GM10248 (cell line): Measurements from ENCODE around the gene RASA1.
"Not testable (repeated sequence)": the region's sequence is repeated elsewhere in the genome, so short reads cannot be mapped to it uniquely, and the experiment has no call there.

Experiments used
- CTCF ChIA-PET: fragments of 300-600 bp; sonication (Branson Sonifier 250); formaldehyde crosslinking; extraction: SDS; loops from one replicate; lab custom pipeline; 2021; ENCODE audit warnings: antibody characterized with exemption; lab: Yijun Ruan, JAX
- POLR2A ChIA-PET: fragments of 350-650 bp; sonication (Branson Sonifier 250); formaldehyde crosslinking; extraction: SDS; loops from one replicate; lab custom pipeline; 2020; ENCODE audit warnings: antibody characterized with exemption; lab: Yijun Ruan, JAX
- DNase-seq: peaks from one replicate; pipeline ENCODE4 v3.0.0; 2012; ENCODE audit errors: extremely low spot score
- TF ChIP-seq, protein P1 (sequence below): IDR thresholded peaks from 2 replicates; pipeline ENCODE4 v1.5.1; 2012; ENCODE audit warnings: mild to moderate bottlenecking, low read depth; ENCODE audit errors: extremely low read depth, missing control alignments, control extremely low read depth

Gene RASA1

DNA sequence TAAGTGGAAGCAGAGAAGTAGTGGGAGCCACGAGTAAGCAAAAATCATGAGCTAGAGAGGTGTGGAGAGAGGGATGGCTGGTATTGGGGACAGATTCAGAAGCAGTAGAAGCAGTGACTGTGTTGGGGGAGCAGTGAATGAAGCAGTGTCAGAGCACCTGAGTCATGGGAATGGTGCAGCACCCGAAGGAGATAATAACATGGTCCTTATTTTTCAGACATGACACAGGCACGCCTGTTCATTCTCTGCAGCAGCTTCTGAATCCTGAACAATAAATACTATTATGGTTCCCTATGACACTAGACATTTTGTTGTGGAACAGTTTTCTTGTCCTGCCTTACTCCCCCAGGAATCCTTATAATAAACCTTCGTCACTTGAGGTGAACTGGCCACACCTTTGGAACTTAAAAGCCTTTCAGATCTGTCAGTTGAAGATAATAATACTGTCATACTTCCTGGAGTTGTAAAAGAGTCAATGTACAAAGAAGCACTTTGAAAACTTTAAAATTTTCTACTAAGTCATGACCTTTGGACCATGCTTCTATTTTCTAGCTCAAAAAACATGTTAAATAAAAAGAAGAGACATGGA lies 7.0 kb upstream of the RASA1 start:
- CTCF ChIA-PET: interaction anchor here (0.8 to 1.4 kb wide), 2 partner anchors 29 to 35 kb away, joined by 3 read pairs; no protein-coding TSS in a partner anchor
- TF ChIP-seq, protein P1, sequence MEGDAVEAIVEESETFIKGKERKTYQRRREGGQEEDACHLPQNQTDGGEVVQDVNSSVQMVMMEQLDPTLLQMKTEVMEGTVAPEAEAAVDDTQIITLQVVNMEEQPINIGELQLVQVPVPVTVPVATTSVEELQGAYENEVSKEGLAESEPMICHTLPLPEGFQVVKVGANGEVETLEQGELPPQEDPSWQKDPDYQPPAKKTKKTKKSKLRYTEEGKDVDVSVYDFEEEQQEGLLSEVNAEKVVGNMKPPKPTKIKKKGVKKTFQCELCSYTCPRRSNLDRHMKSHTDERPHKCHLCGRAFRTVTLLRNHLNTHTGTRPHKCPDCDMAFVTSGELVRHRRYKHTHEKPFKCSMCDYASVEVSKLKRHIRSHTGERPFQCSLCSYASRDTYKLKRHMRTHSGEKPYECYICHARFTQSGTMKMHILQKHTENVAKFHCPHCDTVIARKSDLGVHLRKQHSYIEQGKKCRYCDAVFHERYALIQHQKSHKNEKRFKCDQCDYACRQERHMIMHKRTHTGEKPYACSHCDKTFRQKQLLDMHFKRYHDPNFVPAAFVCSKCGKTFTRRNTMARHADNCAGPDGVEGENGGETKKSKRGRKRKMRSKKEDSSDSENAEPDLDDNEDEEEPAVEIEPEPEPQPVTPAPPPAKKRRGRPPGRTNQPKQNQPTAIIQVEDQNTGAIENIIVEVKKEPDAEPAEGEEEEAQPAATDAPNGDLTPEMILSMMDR: no peak
- DNase-seq: no peak
- POLR2A ChIA-PET: no interaction called here

- ChIA-PET POLR2A (no interaction called here), CTCF (no interaction called here)
- TF ChIP-seq, protein P1: no peak
- no peak for DNase-seq
Measured at GRCh38 chr5:87263498-87263897, 4.2 kb upstream of the RASA1 start.

GRCh38 chr5:87266914-87267573 lies 639 bp upstream of the RASA1 start:
- ChIA-PET CTCF (interaction anchor here (1.3 to 1.5 kb wide), 2 partner anchors 9 to 18 kb away, joined by 3 read pairs; no protein-coding TSS in a partner anchor), POLR2A (no interaction called here)
- no peak for DNase-seq
- TF ChIP-seq, protein P1: no peak

DNA sequence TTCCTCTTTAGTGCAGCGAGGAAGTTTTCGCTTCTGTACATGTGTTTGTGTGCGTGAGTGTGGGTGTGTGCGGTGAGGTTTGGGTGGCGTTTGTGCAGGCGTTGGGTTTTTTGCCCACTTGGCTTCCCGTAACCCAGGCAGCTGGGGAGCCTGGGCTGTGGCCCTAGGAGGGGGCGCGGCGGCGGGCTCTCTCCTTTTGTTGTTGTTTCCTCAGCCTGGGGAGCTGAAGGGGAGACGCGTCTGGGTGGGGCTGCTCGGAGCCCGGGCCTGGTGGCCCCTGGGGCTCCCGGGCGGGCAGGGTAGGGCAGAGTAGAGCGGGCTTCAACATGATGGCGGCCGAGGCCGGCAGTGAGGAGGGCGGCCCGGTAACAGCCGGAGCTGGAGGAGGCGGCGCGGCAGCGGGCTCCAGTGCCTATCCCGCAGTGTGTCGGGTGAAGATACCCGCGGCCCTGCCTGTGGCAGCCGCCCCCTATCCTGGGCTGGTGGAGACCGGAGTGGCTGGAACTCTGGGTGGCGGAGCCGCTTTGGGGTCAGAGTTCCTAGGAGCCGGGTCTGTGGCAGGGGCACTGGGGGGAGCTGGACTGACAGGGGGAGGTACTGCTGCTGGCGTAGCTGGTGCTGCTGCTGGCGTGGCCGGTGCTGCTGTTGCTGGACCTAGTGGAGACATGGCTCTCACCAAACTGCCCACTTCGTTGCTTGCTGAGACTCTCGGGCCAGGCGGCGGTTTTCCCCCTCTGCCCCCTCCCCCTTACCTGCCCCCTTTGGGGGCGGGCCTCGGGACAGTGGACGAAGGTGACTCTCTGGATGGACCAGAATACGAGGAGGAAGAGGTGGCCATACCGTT lies 665 bp downstream of the RASA1 start:
- peak; percentile 68 for DNase-seq
- ChIA-PET CTCF (interaction anchor here (0.6 to 1.7 kb wide), 6 partner anchors 8 to 198 kb away, joined by 3 to 7 read pairs (median 3); no protein-coding TSS in a partner anchor), POLR2A (interaction anchor here (0.5 to 1.2 kb wide), 2 partner anchors 15 to 138 kb away, joined by 3 to 4 read pairs; no protein-coding TSS in a partner anchor)
- TF ChIP-seq, protein P1: no peak

GRCh38 chr5:87268970-87269377 lies 1.3 kb downstream of the RASA1 start:
- no peak for DNase-seq
- TF ChIP-seq, protein P1: no peak
- POLR2A ChIA-PET: interaction anchor here (0.5 to 1.2 kb wide), 2 partner anchors 14 to 138 kb away, joined by 3 to 4 read pairs; no protein-coding TSS in a partner anchor
- CTCF ChIA-PET: interaction anchor here (0.6 to 1.7 kb wide), 5 partner anchors 11 to 199 kb away, joined by 3 to 7 read pairs (median 4); no protein-coding TSS in a partner anchor

DNA sequence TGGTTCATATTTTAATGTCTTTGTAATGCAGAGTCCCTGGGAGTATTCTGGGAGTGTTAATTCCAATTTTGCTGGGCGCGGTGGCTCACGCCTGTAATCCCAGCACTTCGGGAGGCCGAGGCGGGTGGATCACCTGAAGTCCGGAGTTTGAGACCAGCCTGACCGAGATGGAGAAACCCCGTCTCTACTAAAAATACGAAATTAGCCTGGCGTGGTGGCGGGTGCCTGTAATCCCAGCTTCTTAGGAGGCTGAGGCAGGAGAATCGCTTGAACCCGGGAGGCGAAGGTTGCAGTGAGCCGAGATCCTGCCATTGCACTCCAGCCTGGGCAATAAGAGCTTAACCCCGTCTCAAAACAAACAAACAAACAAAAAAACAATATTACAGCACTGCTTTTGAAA lies 3.2 kb downstream of the RASA1 start:
- CTCF ChIA-PET, DNase-seq: not testable (repeated sequence)
- POLR2A ChIA-PET: interaction anchor here (0.6 kb wide), 1 partner anchor 12 kb away, joined by 3 read pairs; no protein-coding TSS in a partner anchor
